ENCODE data around the gene OBSCN.
"Not testable (repeated sequence)": the region's sequence is repeated elsewhere in the genome, so short reads cannot be mapped to it uniquely, and the experiment has no call there.

OBSCN gene

GRCh38 chr1:228228601-228229074, 20.8 kb downstream of the OBSCN start:
- DNase-seq (ENCODE audit: low read depth), result no peak

DNA sequence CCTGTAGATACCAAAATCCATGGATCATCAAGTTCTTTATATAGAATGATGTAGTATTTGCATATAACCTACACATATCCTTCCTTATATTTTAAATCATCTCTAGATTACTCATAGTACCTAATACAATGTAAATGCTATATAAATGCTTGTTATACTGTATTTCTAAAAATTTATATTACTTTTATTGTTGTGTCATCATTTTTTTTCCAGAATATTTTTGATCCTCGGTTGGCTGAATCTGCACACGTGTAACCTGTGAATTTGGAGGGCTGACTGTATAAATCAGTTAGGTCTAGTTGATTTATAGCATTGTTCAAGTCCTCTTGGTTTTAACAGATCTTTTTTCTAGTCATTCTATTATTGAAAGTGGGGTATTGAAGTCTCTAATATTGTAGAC, 23.3 kb downstream of the OBSCN start:
- no peak for DNase-seq (ENCODE audit: low read depth)

DNA sequence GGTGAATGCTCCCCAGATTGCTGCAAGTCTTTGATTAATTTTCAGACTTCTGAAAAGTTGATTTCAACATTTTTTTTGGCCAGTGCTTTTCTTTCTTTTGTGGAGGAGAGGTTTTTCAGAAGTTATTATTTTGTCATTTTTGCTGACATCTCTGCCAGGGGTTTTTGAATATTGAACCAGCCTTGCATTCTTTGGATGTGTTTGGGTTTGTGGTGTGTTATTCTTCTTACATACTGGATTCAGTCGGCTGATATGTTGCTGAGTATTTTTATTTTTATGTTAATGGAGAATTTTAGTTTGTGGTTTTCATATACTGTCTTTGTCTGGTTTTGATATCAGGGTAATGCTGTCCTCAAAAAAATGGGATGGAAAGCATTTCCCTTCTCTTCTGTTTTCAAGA, 25.3 kb downstream of the OBSCN start:
- DNase-seq (ENCODE audit: low read depth), result no peak

GRCh38 chr1:228234921-228235320, 27.1 kb downstream of the OBSCN start:
- no peak for DNase-seq (ENCODE audit: low read depth)

DNA sequence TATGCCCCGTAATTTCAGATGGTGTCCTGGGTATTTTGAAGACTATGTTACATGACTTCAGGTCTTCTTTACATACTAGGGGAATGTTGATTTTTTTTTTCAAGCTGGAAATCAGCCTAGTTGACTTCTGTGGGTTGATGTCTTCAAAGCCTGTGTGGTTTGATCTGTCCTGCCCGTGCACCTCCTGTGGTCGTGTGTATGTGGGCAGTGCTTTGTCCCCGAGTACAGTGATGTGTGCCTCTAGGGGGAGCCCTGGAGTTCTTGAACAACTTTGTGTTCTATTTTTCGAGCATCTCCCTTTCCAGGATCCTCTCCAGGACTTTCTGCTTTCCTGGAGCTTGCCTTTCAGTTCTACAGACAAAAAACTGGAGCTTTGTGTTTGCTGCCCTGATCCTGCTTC, 28.9 kb downstream of the OBSCN start:
- DNase-seq (ENCODE audit: low read depth), result no peak

DNA sequence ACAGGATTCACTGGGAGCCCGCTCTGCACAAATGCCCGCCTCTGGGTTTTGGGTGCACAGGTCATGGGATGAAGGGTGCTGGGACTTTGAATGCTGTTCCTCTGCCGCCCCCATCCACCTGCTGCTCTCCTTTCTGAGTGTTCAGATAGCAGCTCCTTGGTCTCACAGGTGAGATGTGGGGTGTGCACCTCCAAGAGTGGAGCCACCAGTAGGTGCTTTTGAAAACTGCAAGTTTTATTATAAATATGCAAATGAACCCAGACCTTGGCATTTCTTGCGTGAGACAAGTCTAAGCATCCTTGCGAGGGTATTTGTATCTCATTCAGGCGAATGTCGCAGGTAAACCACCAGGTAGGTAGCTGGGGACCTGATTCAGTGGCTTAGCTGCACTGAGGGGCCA, 30.2 kb downstream of the OBSCN start:
- no peak for DNase-seq (ENCODE audit: low read depth)

GRCh38 chr1:228238461-228238860, 30.6 kb downstream of the OBSCN start:
- DNase-seq (ENCODE audit: low read depth), result no peak

DNA sequence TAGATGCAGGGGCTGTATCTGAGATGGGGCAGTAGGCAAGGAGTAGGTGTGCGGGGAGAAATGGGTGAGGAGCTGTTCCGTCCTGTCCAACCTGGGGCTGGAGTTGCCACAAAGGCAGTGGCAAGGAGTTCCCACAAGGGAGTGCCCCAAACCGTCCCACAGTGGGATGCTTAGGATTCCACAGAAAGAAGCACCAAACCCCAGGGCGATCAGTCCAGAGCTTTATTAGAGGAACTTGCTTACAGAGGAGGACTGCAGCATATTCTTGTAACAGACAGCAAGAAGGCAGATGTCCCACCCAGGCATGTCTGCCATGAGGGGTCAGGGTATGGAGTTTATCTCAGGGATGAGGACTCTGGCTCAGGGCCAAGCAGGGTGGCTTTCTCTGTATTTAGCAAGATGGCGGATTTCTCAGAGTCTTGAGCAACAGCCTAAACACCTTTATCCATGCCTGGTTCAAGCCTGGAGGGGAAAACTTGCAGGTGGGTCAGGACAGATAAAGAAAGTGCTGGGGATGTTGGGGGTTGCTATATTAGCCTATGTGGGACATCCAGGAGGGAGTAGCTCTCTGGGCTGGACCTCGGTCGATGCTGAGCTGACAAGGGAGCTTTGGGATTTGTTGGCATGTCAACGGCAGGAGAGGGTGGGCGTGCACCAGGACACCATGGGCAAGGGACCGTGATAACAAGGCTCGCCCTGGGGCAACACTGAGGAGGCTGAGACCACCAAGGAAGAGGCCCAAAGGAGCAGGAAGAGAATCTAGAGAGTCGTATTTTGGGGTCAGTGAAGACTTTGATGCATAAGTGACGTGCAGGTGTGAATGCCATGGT, 32.8 kb downstream of the OBSCN start:
- DNase-seq (ENCODE audit: low read depth), result no peak

GRCh38 chr1:228241259-228241658, 33.4 kb downstream of the OBSCN start:
- DNase-seq (ENCODE audit: low read depth), result no peak

GRCh38 chr1:228242409-228242808, 34.6 kb downstream of the OBSCN start:
- no peak for DNase-seq (ENCODE audit: low read depth)

- no peak for DNase-seq (ENCODE audit: low read depth)
These were observed 35.2 kb downstream of the OBSCN start for GRCh38 chr1:228243093-228243492.

DNA sequence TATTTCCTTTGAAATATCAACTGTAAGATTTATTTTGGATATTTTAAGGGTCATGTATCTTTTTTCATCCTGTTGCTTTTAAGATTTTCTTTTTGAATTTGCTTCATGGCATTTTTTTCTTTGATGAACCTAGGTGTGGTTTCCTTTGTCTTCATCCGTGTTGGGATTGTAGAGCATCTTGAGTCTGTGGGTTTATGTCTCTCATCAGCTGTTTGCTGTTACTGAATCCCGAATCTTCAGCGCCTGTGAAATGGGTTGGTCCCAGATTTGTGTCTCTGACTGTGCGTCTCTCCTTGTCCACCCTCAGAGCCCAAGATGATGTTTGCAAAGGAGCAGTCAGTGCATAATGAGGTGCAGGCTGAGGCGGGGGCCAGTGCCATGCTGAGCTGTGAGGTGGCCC, 36.1 kb downstream of the OBSCN start:
- DNase-seq (ENCODE audit: low read depth), result not testable (repeated sequence)

GRCh38 chr1:228245111-228245510, 37.3 kb downstream of the OBSCN start:
- DNase-seq (ENCODE audit: low read depth), result no peak

DNA sequence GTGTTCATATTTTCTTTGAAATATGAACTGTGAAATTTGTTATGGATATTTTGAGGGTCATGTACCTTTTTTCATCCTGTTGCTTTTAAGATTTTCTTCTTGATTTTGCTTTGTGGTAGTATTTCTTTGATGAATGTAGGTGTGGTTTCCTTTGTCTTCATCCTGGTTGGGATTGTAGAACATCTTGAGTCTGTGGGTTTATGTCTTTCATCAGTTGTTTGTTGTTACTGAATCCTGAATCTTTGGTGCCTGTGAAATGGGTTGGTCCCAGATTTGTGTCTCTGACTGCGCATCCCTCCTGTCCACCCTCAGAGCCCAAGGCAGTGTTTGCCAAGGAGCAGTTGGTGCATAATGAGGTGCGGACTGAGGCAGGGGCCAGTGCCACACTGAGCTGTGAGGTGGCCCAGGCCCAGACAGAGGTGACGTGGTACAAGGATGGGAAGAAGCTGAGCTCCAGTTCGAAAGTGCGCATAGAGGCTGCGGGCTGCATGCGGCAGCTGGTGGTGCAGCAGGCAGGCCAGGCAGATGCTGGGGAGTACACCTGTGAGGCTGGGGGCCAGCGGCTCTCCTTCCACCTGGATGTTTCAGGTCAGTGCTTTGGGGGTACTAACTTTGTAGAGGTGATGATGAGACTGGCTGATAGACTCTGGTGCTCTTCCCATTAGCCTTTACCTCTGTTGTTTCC, 38.5 kb downstream of the OBSCN start:
- DNase-seq (ENCODE audit: low read depth), result no peak

- DNase-seq (ENCODE audit: low read depth), result no peak
These were observed 41.9 kb downstream of the OBSCN start for GRCh38 chr1:228249513-228250305.

- DNase-seq (ENCODE audit: low read depth), result not testable (repeated sequence)
These were observed 44.6 kb downstream of the OBSCN start for GRCh38 chr1:228252476-228252875.

- no peak for DNase-seq (ENCODE audit: low read depth)
These were observed 49.0 kb downstream of the OBSCN start for GRCh38 chr1:228256626-228257375.

DNA sequence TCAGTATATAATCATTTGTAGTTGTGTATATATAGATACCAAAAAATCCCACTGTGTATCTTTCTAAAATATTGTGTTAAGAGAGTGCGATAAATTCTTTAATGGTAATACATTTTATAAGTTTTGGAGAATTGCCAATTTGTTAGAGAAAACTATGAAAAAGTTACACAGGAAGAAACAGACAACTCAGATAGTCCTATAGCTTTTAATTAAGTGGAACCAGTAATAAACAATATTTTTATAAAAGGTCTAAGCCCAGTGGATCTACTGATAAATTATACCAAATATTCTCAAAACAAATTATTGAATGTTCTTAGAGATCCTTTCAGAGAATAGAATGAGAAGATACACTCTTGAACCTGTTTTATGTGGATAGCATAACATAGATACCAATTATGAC, 50.6 kb downstream of the OBSCN start:
- no peak for DNase-seq (ENCODE audit: low read depth)

DNA sequence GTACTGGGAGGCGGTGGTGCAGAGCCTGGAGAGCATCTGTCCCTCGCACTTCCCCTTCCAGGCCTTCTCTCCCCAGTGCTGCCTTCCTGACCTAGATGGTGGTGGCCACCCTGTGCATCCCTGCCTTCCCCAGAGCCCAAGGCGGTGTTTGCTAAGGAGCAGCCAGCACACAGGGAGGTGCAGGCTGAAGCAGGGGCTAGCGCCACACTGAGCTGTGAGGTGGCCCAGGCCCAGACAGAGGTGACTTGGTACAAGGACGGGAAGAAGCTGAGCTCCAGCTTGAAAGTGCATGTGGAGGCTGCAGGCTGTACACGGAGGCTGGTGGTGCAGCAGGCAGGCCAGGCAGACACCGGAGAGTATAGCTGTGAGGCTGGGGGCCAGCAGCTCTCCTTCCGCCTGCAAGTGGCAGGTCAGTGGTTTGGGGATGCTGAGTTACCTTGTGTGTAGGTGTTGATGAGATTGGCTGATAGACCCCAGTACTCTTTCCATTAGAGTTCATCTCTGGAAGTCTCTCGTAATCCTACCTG, 51.6 kb downstream of the OBSCN start:
- no peak for DNase-seq (ENCODE audit: low read depth)

DNA sequence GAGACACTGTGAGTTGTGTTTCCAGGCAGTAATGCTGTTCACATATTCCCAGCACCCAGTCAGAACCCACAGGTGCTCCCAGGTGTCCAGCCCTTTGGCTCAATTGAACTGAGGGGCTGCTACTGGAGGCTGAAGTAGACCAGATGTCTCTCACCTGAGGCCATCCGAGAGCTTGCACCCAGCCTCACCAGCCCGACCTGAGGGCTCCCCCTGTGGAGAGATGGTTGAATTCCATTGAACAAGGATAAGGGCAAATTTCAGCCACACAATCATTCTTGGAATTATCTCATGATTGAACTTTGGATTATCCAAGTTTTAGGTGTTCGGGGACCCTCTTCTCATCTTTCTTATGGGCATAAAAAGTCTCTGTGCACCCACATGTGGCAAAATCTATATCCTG, 52.1 kb downstream of the OBSCN start:
- no peak for DNase-seq (ENCODE audit: low read depth)

DNA sequence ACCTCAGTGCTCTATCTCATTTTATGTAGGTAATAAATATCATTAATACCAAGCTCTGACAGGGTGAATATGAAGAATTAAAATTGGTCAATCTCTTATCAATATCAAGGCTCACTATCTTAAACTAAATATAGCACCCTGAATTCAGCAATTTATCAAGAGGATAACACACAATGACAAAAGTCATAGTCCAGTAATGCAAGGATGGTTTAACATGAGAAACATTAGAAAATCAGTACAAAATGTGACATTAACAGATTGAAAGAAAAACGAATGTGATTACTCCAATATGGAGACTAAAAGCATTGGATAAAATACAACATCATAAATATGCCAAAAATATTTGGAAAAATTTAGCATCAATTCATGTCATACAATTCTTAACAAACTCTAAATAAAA, 53.9 kb downstream of the OBSCN start:
- DNase-seq (ENCODE audit: low read depth), result no peak

GRCh38 chr1:228262475-228262874, 54.6 kb downstream of the OBSCN start:
- DNase-seq (ENCODE audit: low read depth), result no peak

Data from stimulated activated CD8-positive, alpha-beta memory T cell treated with anti-CD3 and anti-CD28 coated beads, Interleukin-7, amount 100 ng/mL, for 24 hours (primary cell).